HEK293 (cell line): ENCODE data around the gene UTP14A.

Experiments used
- CTCF ChIP-seq: fragments of 450-650 bp; formaldehyde crosslinking; IDR thresholded peaks from 2 replicates; pipeline ENCODE4 v1.5.1; 2016; ENCODE audit warnings: missing biosample characterization, missing genetic modification characterization
- GFI1B ChIP-seq: fragments of 450-650 bp; formaldehyde crosslinking; IDR thresholded peaks from 2 replicates; pipeline ENCODE4 v1.5.1; 2016; ENCODE audit warnings: missing biosample characterization, missing genetic modification characterization
- HOXD13 ChIP-seq: sonication (generic); formaldehyde crosslinking; IDR thresholded peaks from 2 replicates; pipeline ENCODE4 v1.8.0; 2022; ENCODE audit warnings: missing genetic modification reagents, borderline replicate concordance
- MEIS1 ChIP-seq: sonication (generic); formaldehyde crosslinking; IDR thresholded peaks from 2 replicates; pipeline ENCODE4 v1.8.1; 2022; ENCODE audit warnings: missing genetic modification reagents, mild to moderate bottlenecking, borderline replicate concordance
- MYNN ChIP-seq: fragments of 450-650 bp; formaldehyde crosslinking; IDR thresholded peaks from 2 replicates; pipeline ENCODE4 v1.5.1; 2016; ENCODE audit warnings: missing biosample characterization, missing genetic modification characterization, borderline replicate concordance
- OSR2 ChIP-seq: fragments of 450-650 bp; formaldehyde crosslinking; IDR thresholded peaks from 2 replicates; pipeline ENCODE4 v1.5.1; 2016; ENCODE audit warnings: missing biosample characterization, missing genetic modification characterization
- TCF7L2 ChIP-seq: IDR thresholded peaks from 2 replicates; pipeline ENCODE4 v1.6.1; 2011; ENCODE audit warnings: low read depth, mild to moderate bottlenecking, inconsistent platforms, low read length, moderate library complexity, borderline replicate concordance
- TRIM28 ChIP-seq: IDR thresholded peaks from 2 replicates; pipeline ENCODE4 v1.6.1; 2011; ENCODE audit warnings: low read length, control low read depth, borderline replicate concordance
- YY1 ChIP-seq: fragments of 450-650 bp; formaldehyde crosslinking; IDR thresholded peaks from 2 replicates; pipeline ENCODE4 v1.5.1; 2018; ENCODE audit warnings: missing biosample characterization, missing genetic modification characterization
- ZBTB1 ChIP-seq: fragments of 450-650 bp; formaldehyde crosslinking; IDR thresholded peaks from 2 replicates; pipeline ENCODE4 v1.5.1; 2016; ENCODE audit warnings: missing biosample characterization, missing genetic modification characterization
- ZBTB48 ChIP-seq: fragments of 450-650 bp; formaldehyde crosslinking; IDR thresholded peaks from 2 replicates; pipeline ENCODE4 v1.5.1; 2016; ENCODE audit warnings: missing biosample characterization, missing genetic modification characterization
- ZBTB7A ChIP-seq: fragments of 450-650 bp; formaldehyde crosslinking; IDR thresholded peaks from 2 replicates; pipeline ENCODE4 v1.5.1; 2016; ENCODE audit warnings: low read depth, missing biosample characterization, missing genetic modification characterization
- ZFP3 ChIP-seq: fragments of 450-650 bp; formaldehyde crosslinking; IDR thresholded peaks from 2 replicates; pipeline ENCODE4 v1.5.1; 2016; ENCODE audit warnings: low read depth, missing biosample characterization, missing genetic modification characterization
- ZNF132 ChIP-seq: fragments of 450-650 bp; formaldehyde crosslinking; IDR thresholded peaks from 2 replicates; pipeline ENCODE4 v1.5.1; 2017; ENCODE audit warnings: missing biosample characterization, missing genetic modification characterization, borderline replicate concordance
- ZNF148 ChIP-seq: fragments of 450-650 bp; formaldehyde crosslinking; IDR thresholded peaks from 2 replicates; pipeline ENCODE4 v1.5.0; 2017; ENCODE audit warnings: missing biosample characterization, missing genetic modification characterization, borderline replicate concordance
- ZNF169 ChIP-seq: fragments of 450-650 bp; formaldehyde crosslinking; IDR thresholded peaks from 2 replicates; pipeline ENCODE4 v1.5.1; 2016; ENCODE audit warnings: missing biosample characterization, missing genetic modification characterization
- ZNF2 ChIP-seq: fragments of 450-650 bp; formaldehyde crosslinking; IDR thresholded peaks from 2 replicates; pipeline ENCODE4 v1.5.1; 2016; ENCODE audit warnings: missing biosample characterization, missing genetic modification characterization
- ZNF211 ChIP-seq: fragments of 450-650 bp; formaldehyde crosslinking; IDR thresholded peaks from 2 replicates; pipeline ENCODE4 v1.5.1; 2016; ENCODE audit warnings: low read depth, missing biosample characterization, missing genetic modification characterization
- ZNF341 ChIP-seq: fragments of 450-650 bp; formaldehyde crosslinking; IDR thresholded peaks from 2 replicates; pipeline ENCODE4; 2016; ENCODE audit warnings: low read depth, missing biosample characterization, missing genetic modification characterization
- ZNF362 ChIP-seq: fragments of 450-650 bp; formaldehyde crosslinking; IDR thresholded peaks from 2 replicates; pipeline ENCODE4 v1.5.1; 2016; ENCODE audit warnings: missing biosample characterization, missing genetic modification characterization
- ZNF37A ChIP-seq: fragments of 450-650 bp; IDR thresholded peaks from 2 replicates; pipeline ENCODE4 v1.5.1; 2018; ENCODE audit warnings: missing biosample characterization, missing genetic modification characterization
- ZNF391 ChIP-seq: fragments of 450-650 bp; formaldehyde crosslinking; IDR thresholded peaks from 2 replicates; pipeline ENCODE4 v1.5.1; 2016; ENCODE audit warnings: low read depth, missing biosample characterization, missing genetic modification characterization, borderline replicate concordance
- ZNF423 ChIP-seq: fragments of 450-650 bp; formaldehyde crosslinking; IDR thresholded peaks from 2 replicates; pipeline ENCODE4 v1.5.1; 2016; ENCODE audit warnings: missing biosample characterization, missing genetic modification characterization
- ZNF514 ChIP-seq: fragments of 450-650 bp; formaldehyde crosslinking; IDR thresholded peaks from 2 replicates; pipeline ENCODE4 v1.5.1; 2016; ENCODE audit warnings: missing biosample characterization, missing genetic modification characterization
- ZNF521 ChIP-seq: fragments of 450-650 bp; formaldehyde crosslinking; IDR thresholded peaks from 2 replicates; pipeline ENCODE4 v1.5.1; 2017; ENCODE audit warnings: missing biosample characterization, mild to moderate bottlenecking, missing genetic modification characterization
- ZNF544 ChIP-seq: fragments of 450-650 bp; formaldehyde crosslinking; IDR thresholded peaks from 2 replicates; pipeline ENCODE4 v1.5.0; 2017; ENCODE audit warnings: missing biosample characterization, missing genetic modification characterization
- ZNF549 ChIP-seq: fragments of 450-650 bp; IDR thresholded peaks from 2 replicates; pipeline ENCODE4 v1.5.1; 2018; ENCODE audit warnings: missing biosample characterization, missing genetic modification characterization, mild to moderate bottlenecking, inconsistent platforms, moderate library complexity
- ZNF580 ChIP-seq: fragments of 450-650 bp; formaldehyde crosslinking; IDR thresholded peaks from 2 replicates; pipeline ENCODE4 v1.5.1; 2016; ENCODE audit warnings: missing biosample characterization, missing genetic modification characterization
- ZNF585B ChIP-seq: fragments of 450-650 bp; formaldehyde crosslinking; IDR thresholded peaks from 2 replicates; pipeline ENCODE4 v1.5.1; 2016; ENCODE audit warnings: missing biosample characterization, missing genetic modification characterization
- ZNF600 ChIP-seq: fragments of 450-650 bp; formaldehyde crosslinking; IDR thresholded peaks from 2 replicates; pipeline ENCODE4 v1.5.1; 2016; ENCODE audit warnings: missing biosample characterization, missing genetic modification characterization
- ZNF629 ChIP-seq: fragments of 450-650 bp; formaldehyde crosslinking; IDR thresholded peaks from 2 replicates; pipeline ENCODE4 v1.5.1; 2017; ENCODE audit warnings: missing biosample characterization, missing genetic modification characterization
- ZNF660 ChIP-seq: fragments of 450-650 bp; IDR thresholded peaks from 2 replicates; pipeline ENCODE4 v1.5.1; 2018; ENCODE audit warnings: missing biosample characterization, mild to moderate bottlenecking, missing genetic modification characterization
- ZNF704 ChIP-seq: fragments of 450-650 bp; formaldehyde crosslinking; IDR thresholded peaks from 2 replicates; pipeline ENCODE4 v1.5.1; 2016; ENCODE audit warnings: missing biosample characterization, missing genetic modification characterization
- ZNF707 ChIP-seq: fragments of 450-650 bp; formaldehyde crosslinking; IDR thresholded peaks from 2 replicates; pipeline ENCODE4 v1.5.1; 2016; ENCODE audit warnings: missing biosample characterization, missing genetic modification characterization
- ZNF76 ChIP-seq: fragments of 450-650 bp; formaldehyde crosslinking; IDR thresholded peaks from 2 replicates; pipeline ENCODE4; 2016; ENCODE audit warnings: low read depth, missing biosample characterization, missing genetic modification characterization, borderline replicate concordance
- ZNF777 ChIP-seq: fragments of 450-650 bp; formaldehyde crosslinking; IDR thresholded peaks from 2 replicates; pipeline ENCODE4 v1.5.1; 2017; ENCODE audit warnings: missing biosample characterization, missing genetic modification characterization, borderline replicate concordance
- ZSCAN23 ChIP-seq: fragments of 450-650 bp; formaldehyde crosslinking; IDR thresholded peaks from 2 replicates; pipeline ENCODE4 v1.5.1; 2016; ENCODE audit warnings: missing biosample characterization, missing genetic modification characterization

UTP14A gene

GRCh38 chrX:129931411-129932015 lies 25.5 kb downstream of the UTP14A start (continued):
- no peak for TF ChIP-seq ZFP3
- TF ChIP-seq TRIM28: no peak
- no peak for TF ChIP-seq ZNF362 (tag by site-specific recombination)
- no peak for TF ChIP-seq ZNF707
- no peak for TF ChIP-seq ZNF132 (tag by site-specific recombination)
- TF ChIP-seq GFI1B (tag by site-specific recombination): no peak
- no peak for TF ChIP-seq ZNF521 (tag by site-specific recombination)
- peak; percentile 16; the same call in 1 of the 2 replicates for TF ChIP-seq ZNF76 (tag by site-specific recombination)
- TF ChIP-seq ZNF777 (tag by site-specific recombination): no peak
- TF ChIP-seq ZSCAN23 (tag by site-specific recombination): no peak
- TF ChIP-seq ZBTB1: no peak
- TF ChIP-seq ZNF391 (tag by site-specific recombination): no peak; the same call in 1 of the 2 replicates
- TF ChIP-seq ZNF629 (tag by site-specific recombination): no peak
- TF ChIP-seq ZNF148: no peak
- TF ChIP-seq ZNF704 (tag by site-specific recombination): no peak
- no peak for TF ChIP-seq ZNF585B (tag by site-specific recombination)
- TF ChIP-seq ZNF544 (tag by site-specific recombination): no peak
- no peak for TF ChIP-seq OSR2
- TF ChIP-seq ZNF2 (tag by site-specific recombination): 0 out of 2 replicates have a peak, but pooled peaks have one; percentile 22
- no peak for TF ChIP-seq YY1 (tag by site-specific recombination)
- TF ChIP-seq MYNN (tag by site-specific recombination): no peak
- no peak for TF ChIP-seq MEIS1
- no peak for TF ChIP-seq HOXD13 (CRISPR knock-in tag)
- no peak for TF ChIP-seq ZNF211
- TF ChIP-seq ZNF514 (tag by site-specific recombination): no peak
- no peak for TF ChIP-seq ZNF660 (tag by site-specific recombination)
- TF ChIP-seq ZNF423 (tag by site-specific recombination): peak; percentile 70
- peak; percentile 80 for TF ChIP-seq ZBTB7A
- TF ChIP-seq ZNF169: no peak
- TF ChIP-seq ZNF600 (tag by site-specific recombination): no peak
- no peak for TF ChIP-seq ZNF549 (tag by site-specific recombination)
- TF ChIP-seq ZNF37A: no peak
- TF ChIP-seq ZNF341: peak; percentile 55
- TF ChIP-seq ZBTB48: no peak; the same call in 1 of the 2 replicates
- no peak for TF ChIP-seq TCF7L2
- no peak for TF ChIP-seq ZNF580 (tag by site-specific recombination)
- no peak for TF ChIP-seq CTCF (tag by site-specific recombination)
